SH-SY5Y (cell line): ENCODE results near the gene CD163L1.

Experiments used
- GATA2 ChIP-seq: IDR thresholded peaks from 2 replicates; pipeline ENCODE4 v1.6.1; 2011; ENCODE audit warnings: mild to moderate bottlenecking, low read depth, low read length
- GATA3 ChIP-seq: IDR thresholded peaks from 2 replicates; pipeline ENCODE4 v1.6.1; 2011; ENCODE audit warnings: low read depth, mild to moderate bottlenecking, low read length, moderate library complexity

DNA sequence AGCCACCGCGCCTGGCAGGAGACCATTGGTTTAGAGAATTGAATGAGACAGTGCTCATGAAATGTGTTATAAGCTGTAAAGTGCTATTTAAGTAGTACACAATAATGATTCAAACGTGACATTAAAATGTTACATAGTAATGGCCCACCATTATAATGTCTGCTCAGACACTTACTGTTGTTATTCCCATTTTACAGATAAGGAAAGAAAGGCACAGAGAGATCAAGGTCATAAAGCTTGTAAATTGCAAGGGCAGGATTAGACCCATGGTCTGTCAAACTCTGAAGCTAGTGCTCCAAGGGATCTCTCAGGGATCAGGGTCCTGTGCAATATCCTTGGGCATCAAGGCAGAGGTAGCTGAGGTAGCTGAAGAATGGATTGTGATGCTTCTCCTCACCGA is 133.9 kb downstream of the CD163L1 start:
- no peak for TF ChIP-seq GATA3
- TF ChIP-seq GATA2, result no peak
